Muscle layer of duodenum (tissue), 2 donors: ENCODE measurements around the gene BTBD9.

Source experiments
- H3K27ac ChIP-seq: one replicate; pipeline ENCODE4 v1.7.0; 2013; ENCODE audit warnings: mild to moderate bottlenecking, low read length
- H3K27me3 ChIP-seq: one replicate; pipeline ENCODE4 v1.7.0; 2013; ENCODE audit warnings: low read depth, mild to moderate bottlenecking, control low read depth, low read length
- H3K36me3 ChIP-seq, 2 donors: one replicate each; pipeline ENCODE4 v1.7.0; 2013; ENCODE audit warnings: low read length in 2 of 2, control low read depth in 1 of 2, mild to moderate bottlenecking in 1 of 2; ENCODE audit not compliant: insufficient read depth in 2 of 2, control insufficient read depth in 1 of 2
- H3K4me1 ChIP-seq, 2 donors: one replicate each; pipeline ENCODE4 v1.7.0; 2013; ENCODE audit warnings: low read length in 2 of 2, mild to moderate bottlenecking in 2 of 2, control low read depth in 1 of 2, moderate library complexity in 1 of 2; ENCODE audit not compliant: insufficient read depth in 2 of 2, control insufficient read depth in 1 of 2
- H3K4me3 ChIP-seq, 2 donors: one replicate each; pipeline ENCODE4 v1.7.0; 2013; ENCODE audit warnings: low read length in 2 of 2, low read depth in 1 of 2, mild to moderate bottlenecking in 1 of 2
- H3K9me3 ChIP-seq, 2 donors: one replicate each; pipeline ENCODE4 v1.7.0; 2013; ENCODE audit warnings: low read length in 2 of 2, control low read depth in 1 of 2, mild to moderate bottlenecking in 1 of 2; ENCODE audit not compliant: control insufficient read depth in 1 of 2
- donor health status: healthy.

Gene BTBD9

GRCh38 chr6:38370653-38371601, 268.8 kb downstream of the BTBD9 start:
- no peaks in the 10 kb centered on the region for H3K9me3 ChIP-seq
- no peaks in the 10 kb centered on the region for H3K36me3 ChIP-seq
- no peaks in the 10 kb centered on the region for H3K27me3 ChIP-seq
- peaks cover 0 to 15% of the 10 kb centered on the region in 2 donors for H3K4me1 ChIP-seq
- H3K27ac ChIP-seq, result no peak overlapping the region
- no peak overlapping the region for H3K4me3 ChIP-seq

GRCh38 chr6:38367231-38367630, 272.5 kb downstream of the BTBD9 start:
- Histone ChIP-seq H3K27me3 (no peaks in the 10 kb centered on the region), H3K27ac (no peak overlapping the region), H3K4me3 (no peak overlapping the region), H3K4me1 (peaks cover 0 to 15% of the 10 kb centered on the region in 2 donors), H3K36me3 (no peaks in the 10 kb centered on the region), H3K9me3 (no peaks in the 10 kb centered on the region)

GRCh38 chr6:38366234-38366633, 273.5 kb downstream of the BTBD9 start:
- H3K4me3 ChIP-seq, result no peak overlapping the region

GRCh38 chr6:38364775-38365174, 275.0 kb downstream of the BTBD9 start:
- Histone ChIP-seq H3K27ac (no peak overlapping the region), H3K27me3 (no peaks in the 10 kb centered on the region), H3K9me3 (no peaks in the 10 kb centered on the region), H3K36me3 (no peaks in the 10 kb centered on the region), H3K4me3 (no peak overlapping the region), H3K4me1 (no peaks in the 10 kb centered on the region)

More at GRCh38 chr6:38366234-38366633, 273.5 kb downstream of the BTBD9 start:
- H3K27me3 ChIP-seq, result no peaks in the 10 kb centered on the region
- H3K4me1 ChIP-seq, result peaks cover 0 to 13% of the 10 kb centered on the region in 2 donors
- H3K27ac ChIP-seq, result no peak overlapping the region
- H3K36me3 ChIP-seq, result no peaks in the 10 kb centered on the region
- H3K9me3 ChIP-seq, result no peaks in the 10 kb centered on the region

GRCh38 chr6:38364127-38364526, 275.6 kb downstream of the BTBD9 start:
- no peaks in the 10 kb centered on the region for H3K4me1 ChIP-seq
- no peak overlapping the region for H3K4me3 ChIP-seq
- no peaks in the 10 kb centered on the region for H3K27me3 ChIP-seq
- H3K36me3 ChIP-seq, result no peaks in the 10 kb centered on the region
- H3K9me3 ChIP-seq, result no peaks in the 10 kb centered on the region
- H3K27ac ChIP-seq, result no peak overlapping the region

GRCh38 chr6:38355519-38355918, 284.2 kb downstream of the BTBD9 start:
- Histone ChIP-seq H3K27ac (no peak overlapping the region), H3K36me3 (no peaks in the 10 kb centered on the region), H3K4me3 (peak overlapping the region in 1 of 2 donors; percentile 16), H3K9me3 (no peaks in the 10 kb centered on the region), H3K27me3 (no peaks in the 10 kb centered on the region), H3K4me1 (peaks cover 0 to 23% of the 10 kb centered on the region in 2 donors)

- Histone ChIP-seq H3K4me3 (peak overlapping the region in 1 of 2 donors; percentile 16), H3K4me1 (peaks cover 0 to 28% of the 10 kb centered on the region in 2 donors), H3K9me3 (no peaks in the 10 kb centered on the region), H3K27me3 (no peaks in the 10 kb centered on the region), H3K36me3 (no peaks in the 10 kb centered on the region), H3K27ac (no peak overlapping the region)
Measured at GRCh38 chr6:38354905-38355304, 284.8 kb downstream of the BTBD9 start.

GRCh38 chr6:38354037-38354381, 285.7 kb downstream of the BTBD9 start:
- Histone ChIP-seq H3K4me1 (peaks cover 0 to 28% of the 10 kb centered on the region in 2 donors), H3K27me3 (no peaks in the 10 kb centered on the region), H3K4me3 (no peak overlapping the region), H3K9me3 (no peaks in the 10 kb centered on the region), H3K27ac (no peak overlapping the region), H3K36me3 (no peaks in the 10 kb centered on the region)

- Histone ChIP-seq H3K4me1 (peaks cover 0 to 28% of the 10 kb centered on the region in 2 donors), H3K9me3 (no peaks in the 10 kb centered on the region), H3K27me3 (no peaks in the 10 kb centered on the region), H3K4me3 (no peak overlapping the region), H3K36me3 (no peaks in the 10 kb centered on the region), H3K27ac (no peak overlapping the region)
Measured at GRCh38 chr6:38353310-38354036, 286.3 kb downstream of the BTBD9 start.

- H3K36me3 ChIP-seq, result no peaks in the 10 kb centered on the region
- H3K27ac ChIP-seq, result no peak overlapping the region
- H3K9me3 ChIP-seq, result no peaks in the 10 kb centered on the region
- no peaks in the 10 kb centered on the region for H3K27me3 ChIP-seq
- no peak overlapping the region for H3K4me3 ChIP-seq
- peaks cover 0 to 24% of the 10 kb centered on the region in 2 donors for H3K4me1 ChIP-seq
Measured at GRCh38 chr6:38352636-38353035, 287.1 kb downstream of the BTBD9 start.

- H3K27me3 ChIP-seq, result no peaks in the 10 kb centered on the region
- H3K4me3 ChIP-seq, result no peak overlapping the region
- H3K36me3 ChIP-seq, result no peaks in the 10 kb centered on the region
- peak overlapping the region; percentile 71 for H3K27ac ChIP-seq
- no peaks in the 10 kb centered on the region for H3K9me3 ChIP-seq
- H3K4me1 ChIP-seq, result peaks cover 0 to 24% of the 10 kb centered on the region in 2 donors
Measured at GRCh38 chr6:38350942-38351341, 288.8 kb downstream of the BTBD9 start.
